K562 (cell line): ENCODE results near the gene PDE2A. TPM values are rescaled to one million over a fixed set of nuclear protein-coding genes. Genes with fewer than 3 reads are reported as not detected.

Experiments
- ATAC-seq: fragments of 200-7000 bp; cut with Tn5 transposase; 3 replicates; pipeline ENCODE4 v1.9.1; 2020; ENCODE audit warnings: moderate library complexity
- BruUV-seq: library from RNA; stranded (reverse); fragments of 400-500 nt; replicated peaks from 2 replicates; lab custom pipeline; 2021; lab: Mats Ljungman, UMichigan
- CTCF ChIA-PET: fragments of 300-600 bp; formaldehyde crosslinking; extraction: SDS; loops from one replicate; lab custom pipeline; 2021; ENCODE audit warnings: low intra/inter-chr PET ratio; lab: Yijun Ruan, JAX
- POLR2A ChIA-PET: fragments of 300-600, 350-650 bp; sonication (Branson Sonifier 250); formaldehyde crosslinking; extraction: SDS; loops from one replicate; lab custom pipeline; 2021; ENCODE audit warnings: antibody characterized with exemption, inconsistent platforms; lab: Yijun Ruan, JAX
- DNase-seq, 4 experiments: peaks; one replicate each; pipeline versions ENCODE4 v3.0.0 to v3.0.0-alpha.2; 2011 to 2018; ENCODE audit warnings: low spot score in 3 of 4, mixed read lengths in 3 of 4; ENCODE audit errors: extremely low read depth in 1 of 4
- FAIRE-seq: peaks from 2 replicates; lab custom pipeline; 2011; peaks lifted over from hg19 to GRCh38; lab: Jason Lieb, UNC
- H2AFZ ChIP-seq: 2 replicates; pipeline ENCODE4 v1.6.0; 2011; ENCODE audit warnings: low read depth, low read length, control low read depth, inconsistent platforms
- H3K27ac ChIP-seq: fragments of 200-600 bp; 3 replicates; pipeline ENCODE4 v1.8.0; 2011; ENCODE audit warnings: low read depth, mild to moderate bottlenecking, control low read depth, inconsistent platforms, low read length, moderate library complexity, mixed read lengths; ENCODE audit errors: extremely low read depth
- H3K27me3 ChIP-seq, 2 experiments: fragments of 300-600 bp in 1 of 2; 2 replicates in 1 of 2; 3 replicates in 1 of 2; pipeline versions ENCODE4 v1.6.0 to v1.8.0; 2011; ENCODE audit warnings: inconsistent platforms in 2 of 2, low read length in 2 of 2, mild to moderate bottlenecking in 1 of 2, mixed read lengths in 1 of 2, moderate library complexity in 1 of 2; ENCODE audit not compliant: control insufficient read depth in 2 of 2, insufficient read depth in 2 of 2
- H3K36me3 ChIP-seq: fragments of 300-600 bp; 3 replicates; pipeline ENCODE4 v1.8.0; 2011; ENCODE audit warnings: mild to moderate bottlenecking, low read length, inconsistent platforms; ENCODE audit not compliant: control insufficient read depth, insufficient read depth
- H3K4me1 ChIP-seq, 2 experiments: fragments of 200-600 bp in 1 of 2; replicated peaks in 1 of 2; 2 replicates in 1 of 2; 3 replicates in 1 of 2; pipeline versions ENCODE4 v1.5.1 to v1.8.0; 2011; ENCODE audit warnings: inconsistent platforms in 2 of 2, low read length in 2 of 2, mild to moderate bottlenecking in 1 of 2, mixed read lengths in 1 of 2, moderate library complexity in 1 of 2; ENCODE audit not compliant: control insufficient read depth in 2 of 2, insufficient read depth in 2 of 2
- H3K4me2 ChIP-seq: 2 replicates; pipeline ENCODE4 v1.6.1; 2011; ENCODE audit warnings: low read length, control low read depth, inconsistent platforms, mixed read lengths; ENCODE audit not compliant: insufficient read depth
- H3K4me3 ChIP-seq: fragments of 200-600 bp; sonication (generic), shearing (Covaris generic); 2 replicates; pipeline ENCODE4 v1.5.1; 2016; ENCODE audit warnings: control low read depth, inconsistent platforms
- H3K79me2 ChIP-seq: fragments of 200-600 bp; 3 replicates; pipeline ENCODE4 v1.8.0; 2011; ENCODE audit warnings: low read length, inconsistent platforms; ENCODE audit not compliant: control insufficient read depth, insufficient read depth
- H3K9ac ChIP-seq, 2 experiments: 2 replicates each; pipeline versions ENCODE4 v1.6.0 to v1.6.1; 2011; ENCODE audit warnings: low read depth in 2 of 2, low read length in 2 of 2, control low read depth in 1 of 2, inconsistent platforms in 1 of 2, mild to moderate bottlenecking in 1 of 2, mixed read lengths in 1 of 2; ENCODE audit not compliant: insufficient read depth in 1 of 2
- H3K9me1 ChIP-seq: one replicate; pipeline ENCODE4 v1.6.0; 2011; ENCODE audit warnings: inconsistent platforms, mild to moderate bottlenecking, low read length, moderate library complexity; ENCODE audit not compliant: control insufficient read depth, insufficient read depth
- H3K9me3 ChIP-seq: replicated peaks from 2 replicates; pipeline ENCODE4 v1.5.1; 2011; ENCODE audit warnings: low read depth, low read length, inconsistent platforms; ENCODE audit not compliant: control insufficient read depth, insufficient read depth
- H4K20me1 ChIP-seq: replicated peaks from 2 replicates; pipeline ENCODE4 v1.6.1; 2011; ENCODE audit warnings: low read length, inconsistent platforms, mixed read lengths; ENCODE audit not compliant: control insufficient read depth, insufficient read depth
- CBFA2T2 ChIP-seq: fragments of 450-650 bp; conservative IDR thresholded peaks from 2 replicates; pipeline ENCODE4 v1.6.1; 2017; ENCODE audit warnings: mild to moderate bottlenecking
- DPF2 ChIP-seq: fragments of 450-650 bp; IDR thresholded peaks from 2 replicates; pipeline ENCODE4 v1.6.1; 2016
- FOSL1 ChIP-seq: fragments of 200-800 bp; sonication (Bioruptor generic); conservative IDR thresholded peaks from 2 replicates; pipeline ENCODE4 v1.6.1; 2016; ENCODE audit warnings: missing genetic modification characterization, missing compliant biosample characterization
- FOXK1 ChIP-seq: sonication (generic); formaldehyde crosslinking; IDR thresholded peaks from 2 replicates; pipeline ENCODE4 v1.8.0; 2022; ENCODE audit warnings: missing genetic modification reagents, mild to moderate bottlenecking, borderline replicate concordance
- HSF4 ChIP-seq: fragments of 250-450 bp; sonication (Bioruptor Pico); IDR thresholded peaks from 2 replicates; pipeline ENCODE4 v2.1.2; 2022; ENCODE audit warnings: mild to moderate bottlenecking, moderate library complexity, borderline replicate concordance
- KAT7 ChIP-seq: sonication (generic); formaldehyde crosslinking; IDR thresholded peaks from 2 replicates; pipeline ENCODE4 v1.8.0; 2022; ENCODE audit warnings: missing genetic modification reagents, mild to moderate bottlenecking, borderline replicate concordance
- KLF1 ChIP-seq: fragments of 450-650 bp; IDR thresholded peaks from 2 replicates; pipeline ENCODE4 v1.6.1; 2016; ENCODE audit warnings: missing genetic modification characterization, missing compliant biosample characterization
- MEIS2 ChIP-seq: fragments of 450-650 bp; IDR thresholded peaks from 2 replicates; pipeline ENCODE4 v1.6.1; 2014; ENCODE audit warnings: mild to moderate bottlenecking; ENCODE audit not compliant: partially characterized antibody
- NFIC ChIP-seq: fragments of 450-650 bp; IDR thresholded peaks from 2 replicates; pipeline ENCODE4 v1.6.1; 2017; ENCODE audit warnings: mild to moderate bottlenecking, inconsistent platforms
- PHF21A ChIP-seq: fragments of 450-650 bp; IDR thresholded peaks from 2 replicates; pipeline ENCODE4 v1.6.1; 2017; ENCODE audit warnings: low read depth, borderline replicate concordance
- POLR2AphosphoS5 ChIP-seq: IDR thresholded peaks from 2 replicates; pipeline ENCODE4 v1.6.1; 2011; ENCODE audit warnings: mild to moderate bottlenecking, low read depth, low read length, moderate library complexity; ENCODE audit not compliant: control insufficient read depth, insufficient read depth
- TAF9B ChIP-seq: fragments of 450-650 bp; IDR thresholded peaks from 2 replicates; pipeline ENCODE4 v1.6.1; 2018; ENCODE audit warnings: mild to moderate bottlenecking; ENCODE audit not compliant: partially characterized antibody
- TCF3 ChIP-seq: sonication (generic); formaldehyde crosslinking; IDR thresholded peaks from 2 replicates; pipeline ENCODE4 v1.4.0; 2020; ENCODE audit warnings: mild to moderate bottlenecking, missing genetic modification reagents
- TEAD4 ChIP-seq, 2 experiments: sonication (generic) in 1 of 2; formaldehyde crosslinking in 1 of 2; IDR thresholded peaks; 2 replicates each; pipeline versions ENCODE4 v1.6.1 to v1.8.0; 2012 to 2022; ENCODE audit warnings: borderline replicate concordance in 1 of 2, inconsistent platforms in 1 of 2, low read length in 1 of 2, mild to moderate bottlenecking in 1 of 2, missing genetic modification reagents in 1 of 2
- ZNF76 ChIP-seq: fragments of 250-450 bp; sonication (Bioruptor Pico); IDR thresholded peaks from 2 replicates; pipeline ENCODE4 v1.4.0; 2020; ENCODE audit warnings: mild to moderate bottlenecking, moderate library complexity, borderline replicate concordance
- WGBS: fragments of 100-300 bp; shearing (Covaris generic); methylation state at CpG from one replicate; pipeline ENCODE4 v1.1.6; 2016; ENCODE audit warnings: low coverage, mixed read lengths; ENCODE audit not compliant: insufficient coverage; ENCODE audit errors: missing lambda C conversion rate; 5-methylcytosine and 5-hydroxymethylcytosine counted together
- in situ Hi-C: fragments of 300-500 bp; cut with MboI; formaldehyde crosslinking; loops from 4 replicates; pipeline ENCODE4 v1.15.0; 2018; ENCODE audit warnings: inconsistent platforms, mixed read lengths
- intact Hi-C: fragments of 100-400 bp; cut with micrococcal nuclease; formaldehyde crosslinking; loops from 2 replicates; pipeline ENCODE4 v1.14.2; 2022
- polyA plus RNA-seq, 8 experiments: library from polyadenylated mRNA; depleted of rRNA in 4 of 8; stranded (reverse) in 5 of 8; unstranded in 3 of 8; fragments of >200 nt; fragmentation: Nextera tagmentation in 2 of 8; fragmentation: Illumina TruSeq in 1 of 8; extraction: Ambion mirVana in 2 of 8; extraction: Trizol in 1 of 8; gene quantifications; 2 replicates each; pipeline versions ENCODE4 v1.2.1 to v1.2.3, GENCODE V29; 2011 to 2014; ENCODE audit warnings: inconsistent platforms in 1 of 8, missing spikeins in 1 of 8
- total RNA-seq, 7 experiments: library from RNA; depleted of rRNA in 6 of 7; stranded (reverse); fragments of >200 nt in 6 of 7; fragmentation: Illumina TruSeq in 2 of 7; extraction: Trizol in 2 of 7; gene quantifications; 2 replicates each; pipeline versions ENCODE4 v1.2.1 to v1.2.3, GENCODE V29; 2011 to 2021; ENCODE audit warnings: low replicate concordance in 1 of 7

The PDE2A gene
- total and polyA plus RNA-seq, 9 of the 15 experiments (the other 6 are each of a cell fraction or from before 2014, with no cell fraction given) = 0.07 to 15.2 (median 1.6) TPM; not detected in 1

DNA sequence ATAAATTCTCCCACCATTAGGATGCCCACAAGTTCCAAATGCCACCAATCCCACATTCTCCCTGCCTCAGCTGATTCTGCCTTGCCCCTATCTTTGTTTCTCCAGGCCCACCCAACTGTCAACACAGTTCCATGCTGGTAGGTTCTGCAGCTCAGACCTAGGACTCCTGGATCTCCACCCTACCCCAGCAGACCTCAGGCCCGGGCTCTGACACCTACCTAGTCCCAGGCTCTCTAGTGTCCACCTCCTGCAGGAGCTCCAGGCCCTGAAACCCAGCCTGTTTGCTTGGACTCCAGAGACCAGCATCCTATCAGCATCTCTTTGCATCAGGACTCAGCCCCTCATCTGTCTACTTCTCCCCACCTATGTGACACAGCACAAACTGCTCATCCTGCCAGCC is 86.5 kb downstream of the PDE2A start:
- FAIRE-seq (no peak), ATAC-seq (no peak), DNase-seq (no peak)
- Histone ChIP-seq H3K4me3 (no peak overlapping the region), H3K9me1 (peaks cover 3% of the 10 kb centered on the region), H3K4me2 (no peak overlapping the region), H4K20me1 (peaks cover 51% of the 10 kb centered on the region), H2AFZ (no peak overlapping the region), H3K27me3 (peaks cover 22 to 75% of the 10 kb centered on the region in 2 experiments; a peak in 3 of 5 replicates), H3K4me1 (peaks cover 0 to 21% of the 10 kb centered on the region in 2 experiments; a peak in 2 of 5 replicates), H3K27ac (no peak overlapping the region), H3K79me2 (no peaks in the 10 kb centered on the region), H3K36me3 (no peaks in the 10 kb centered on the region), H3K9ac (no peak overlapping the region), H3K9me3 (no peaks in the 10 kb centered on the region)
- 0% methylated on average over 1 of the region's 1 CpG for WGBS
- intact Hi-C loops = loop anchor here (5.0 to 10.0 kb wide), 2 partner anchors 247 to 590 kb away; no protein-coding TSS in a partner anchor
- in situ Hi-C loops = loop anchor here (5.0 kb wide), 1 partner anchor 95 kb away; no protein-coding TSS in a partner anchor
- no TSS peak for BruUV-seq
- ChIA-PET CTCF (no interaction called here), POLR2A (interaction anchor here (1.2 to 1.3 kb wide), 2 partner anchors 15 to 43 kb away, joined by 3 read pairs; no protein-coding TSS in a partner anchor)
- TF ChIP-seq FOXK1 (no peak), KAT7 (no peak)
- TF ChIP-seq, all 486 proteins: peak for 0

DNA sequence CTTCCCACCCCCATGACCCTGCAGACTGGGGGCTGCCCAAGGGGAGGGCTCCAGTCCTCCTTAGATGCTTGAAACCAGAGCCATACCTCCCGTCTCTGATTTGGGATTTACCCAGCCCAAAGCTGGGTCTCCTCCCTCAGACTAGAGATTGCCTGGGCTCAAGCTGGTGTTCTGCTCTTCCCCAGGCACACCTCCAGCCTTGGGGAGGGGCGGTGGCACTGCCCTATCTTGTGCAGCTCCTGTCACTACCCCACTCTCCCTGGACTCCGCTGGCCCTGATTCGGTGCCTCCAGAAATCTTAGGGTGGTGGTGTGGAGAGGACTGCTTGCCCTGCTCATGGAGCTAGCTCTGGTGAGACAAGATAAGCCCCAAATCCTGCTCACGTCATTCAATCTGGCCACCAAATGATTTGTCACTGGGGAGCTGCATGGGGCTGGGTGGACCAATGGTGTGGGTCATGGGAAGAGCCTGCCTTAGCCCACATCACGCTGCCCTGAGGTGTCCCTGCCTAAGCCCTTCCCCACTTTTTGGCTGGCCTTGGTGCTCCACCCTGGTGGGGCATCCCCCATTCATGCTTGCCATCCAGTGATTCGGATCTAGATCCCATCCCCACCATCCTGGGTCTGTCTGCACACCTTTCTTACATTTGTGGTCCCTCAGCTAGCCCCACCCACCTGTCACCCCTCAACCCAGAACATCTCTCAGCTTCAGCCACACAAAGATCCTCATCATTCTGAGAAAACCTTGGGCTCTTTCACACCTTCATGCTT is 87.7 kb downstream of the PDE2A start:
- H3K9me3 ChIP-seq = no peaks in the 10 kb centered on the region
- peaks cover 50% of the 10 kb centered on the region for H4K20me1 ChIP-seq
- no peak overlapping the region for H3K9ac ChIP-seq
- in situ Hi-C loops (loop anchor here (5.0 kb wide), 1 partner anchor 96 kb away; no protein-coding TSS in a partner anchor), intact Hi-C loops (loop anchor here (5.0 to 10.0 kb wide), 2 partner anchors 248 to 591 kb away; no protein-coding TSS in a partner anchor)
- DNase-seq (peak; percentile 40 to 59 (median 46)), FAIRE-seq (no peak), ATAC-seq (peak; percentile 22)
- H3K4me2 ChIP-seq = no peak overlapping the region
- peaks cover 18 to 68% of the 10 kb centered on the region in 2 experiments; a peak in 3 of 5 replicates for H3K27me3 ChIP-seq
- no peak overlapping the region for H3K27ac ChIP-seq
- ChIA-PET CTCF (interaction anchor here (0.5 to 2.0 kb wide), 3 partner anchors 57 to 654 kb away, joined by 3 to 14 read pairs (median 9); no protein-coding TSS in a partner anchor), POLR2A (interaction anchor here (0.6 to 1.2 kb wide), 4 partner anchors 8 to 585 kb away, joined by 3 to 4 read pairs (median 3); no protein-coding TSS in a partner anchor)
- no peaks in the 10 kb centered on the region for H3K36me3 ChIP-seq
- H2AFZ ChIP-seq = no peak overlapping the region
- no TSS peak for BruUV-seq
- H3K79me2 ChIP-seq = no peaks in the 10 kb centered on the region
- no peak overlapping the region for H3K4me3 ChIP-seq
- H3K4me1 ChIP-seq = peaks cover 0 to 21% of the 10 kb centered on the region in 2 experiments; a peak in 2 of 5 replicates
- H3K9me1 ChIP-seq = peaks cover 3% of the 10 kb centered on the region
- 2% methylated on average over 7 of the region's 7 CpGs for WGBS
- TF ChIP-seq TEAD4 (IDR thresholded peaks at IDR 0.05; ENCODE audit: low read length) = peak; percentile 47
- no peak for TF ChIP-seq TEAD4 (CRISPR knock-in tag; IDR thresholded peaks at IDR 0.05; ENCODE audit: borderline replicate concordance)
- 0 out of 2 replicates have a peak, but pooled peaks have one; percentile 24 for TF ChIP-seq POLR2AphosphoS5
- TF ChIP-seq TCF3 = peak; percentile 80
- TF ChIP-seq PHF21A = peak; percentile 64; the same call in 1 of the 2 replicates
- TF ChIP-seq MEIS2 = peak; percentile 28
- TF ChIP-seq DPF2 = 0 out of 2 replicates have a peak, but pooled peaks have one; percentile 21
- no peak for TF ChIP-seq KLF1
- TF ChIP-seq NFIC = peak; percentile 26; the same call in 1 of the 2 replicates
- TF ChIP-seq CBFA2T2 = peak; percentile 62
- no peak for TF ChIP-seq TAF9B
- TF ChIP-seq HSF4 = no peak
- peak; percentile 35 for TF ChIP-seq FOSL1 (tag)
- no peak for TF ChIP-seq ZNF76 (CRISPR knock-in tag)
